Activated CD8-positive, alpha-beta memory T cell treated with anti-CD3 and anti-CD28 coated beads for 4 hours (primary cell): ENCODE data around the gene ESRRB.

Experiments
- DNase-seq, 2 donors: peaks; one replicate each; pipeline ENCODE4 v3.0.0-alpha.2; 2020; ENCODE audit warnings: low read depth in 2 of 2

The ESRRB gene

DNA sequence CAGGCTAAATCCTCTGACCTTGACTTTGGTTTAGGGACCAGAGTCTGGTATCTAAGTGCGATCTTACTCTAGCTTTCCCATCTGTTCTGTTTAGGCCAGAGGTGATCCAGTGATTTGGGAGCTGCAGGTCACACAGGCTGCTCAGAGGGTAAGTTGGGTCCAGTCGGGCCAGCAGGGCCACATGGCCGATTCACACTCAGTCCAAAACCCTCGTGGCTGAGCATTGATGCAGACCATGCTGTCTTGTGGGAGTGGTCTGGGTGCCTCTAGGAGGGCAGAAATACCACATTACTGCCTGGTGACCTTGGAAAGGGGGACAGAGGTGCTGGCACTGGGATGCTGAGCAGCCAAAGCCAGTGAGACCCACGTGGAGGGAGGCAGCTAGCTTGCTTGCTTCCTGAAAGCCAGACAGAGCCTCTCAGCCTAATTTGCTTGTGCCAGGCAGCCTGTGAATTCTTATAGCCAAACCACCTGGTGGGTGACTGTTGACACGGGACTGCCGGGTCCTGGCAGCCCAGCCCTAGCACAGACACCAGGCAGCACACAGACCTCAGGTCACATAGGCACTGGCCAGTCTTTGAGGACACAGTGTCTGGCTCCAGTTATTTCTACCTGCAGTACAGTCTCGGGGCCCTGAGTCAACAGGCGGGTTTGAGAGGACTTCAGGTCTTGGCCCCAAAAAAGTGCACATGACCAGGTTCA, 31.7 kb downstream of the ESRRB start:
- DNase-seq, result no peak

DNA sequence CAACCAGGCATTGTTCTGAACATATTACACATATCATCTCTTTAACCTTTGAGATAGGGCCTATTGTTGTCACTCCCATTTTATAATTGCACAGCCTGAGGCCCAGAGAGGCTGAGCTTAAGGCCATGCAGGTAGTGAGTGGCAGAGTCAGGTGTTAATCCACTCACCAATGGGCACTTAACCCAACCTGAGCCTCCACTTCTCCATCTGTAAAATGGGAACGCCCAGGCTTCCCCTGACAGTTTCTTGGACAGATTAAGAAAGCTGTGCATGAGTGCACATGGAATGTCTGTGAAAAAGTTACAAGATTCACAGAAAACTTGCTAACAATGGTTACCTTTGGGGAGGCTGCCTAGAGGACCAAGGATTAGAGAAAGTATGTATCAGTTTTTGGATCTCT, 32.9 kb downstream of the ESRRB start:
- DNase-seq, result no peak

DNA sequence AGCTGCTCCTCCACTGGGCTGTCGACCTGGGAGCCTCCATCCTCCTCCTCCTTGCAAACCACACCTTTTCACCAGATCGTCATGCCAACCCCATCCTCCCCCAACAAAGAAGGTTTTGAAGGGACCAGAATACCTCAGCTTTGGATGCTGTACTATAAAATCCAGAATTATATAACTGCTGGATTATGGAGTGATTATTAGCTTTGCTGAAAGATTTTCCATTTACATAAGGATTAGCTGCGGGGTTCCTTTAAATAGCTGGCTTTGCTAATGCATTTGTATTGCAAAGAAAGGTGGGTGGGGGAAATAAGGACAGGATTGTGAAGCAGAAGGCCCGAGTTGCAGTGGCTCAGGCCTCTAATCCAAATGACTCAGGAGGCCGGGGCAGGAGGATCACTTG, 36.6 kb downstream of the ESRRB start:
- DNase-seq, result no peak

DNA sequence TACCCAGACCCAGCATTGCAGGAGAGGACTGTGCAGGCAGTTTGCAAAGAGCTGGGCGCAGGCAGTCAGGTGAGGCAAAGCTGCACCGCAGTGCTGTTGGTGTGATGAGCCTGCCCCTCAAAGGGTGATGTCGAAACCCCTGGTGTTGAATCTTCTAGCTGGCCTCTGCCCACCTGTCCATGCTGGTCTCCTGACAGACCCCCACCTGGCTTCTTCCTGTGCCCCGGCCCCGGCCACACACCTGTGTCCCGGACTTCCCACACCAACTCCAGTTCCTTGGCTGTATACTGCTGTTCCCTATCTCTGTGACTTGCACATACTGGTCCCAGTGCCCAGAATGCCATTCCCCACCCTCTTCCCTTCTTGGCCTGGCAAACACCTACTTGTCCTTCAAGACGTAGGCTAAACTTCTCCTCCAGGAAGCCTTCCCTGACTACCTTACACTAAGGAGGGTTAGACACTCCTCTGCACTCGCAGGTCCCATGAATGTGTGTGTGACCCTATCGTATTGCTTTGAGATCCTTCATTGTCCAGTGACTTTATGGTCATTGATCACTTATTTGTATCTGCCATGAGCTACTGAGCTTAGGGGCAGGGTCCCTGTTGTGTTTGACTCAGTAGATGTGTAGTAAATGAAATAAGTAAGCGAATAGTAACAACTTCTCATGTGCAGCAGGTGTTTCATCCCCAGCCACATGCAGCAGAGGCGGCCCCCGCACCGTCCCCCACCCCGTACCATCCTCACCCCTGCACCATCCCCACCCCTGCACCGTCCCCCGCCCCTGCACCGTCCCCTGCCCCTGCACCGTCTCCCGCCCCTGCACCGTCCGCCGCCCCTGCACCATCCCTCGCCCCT, 37.4 kb downstream of the ESRRB start:
- DNase-seq, result no peak

DNA sequence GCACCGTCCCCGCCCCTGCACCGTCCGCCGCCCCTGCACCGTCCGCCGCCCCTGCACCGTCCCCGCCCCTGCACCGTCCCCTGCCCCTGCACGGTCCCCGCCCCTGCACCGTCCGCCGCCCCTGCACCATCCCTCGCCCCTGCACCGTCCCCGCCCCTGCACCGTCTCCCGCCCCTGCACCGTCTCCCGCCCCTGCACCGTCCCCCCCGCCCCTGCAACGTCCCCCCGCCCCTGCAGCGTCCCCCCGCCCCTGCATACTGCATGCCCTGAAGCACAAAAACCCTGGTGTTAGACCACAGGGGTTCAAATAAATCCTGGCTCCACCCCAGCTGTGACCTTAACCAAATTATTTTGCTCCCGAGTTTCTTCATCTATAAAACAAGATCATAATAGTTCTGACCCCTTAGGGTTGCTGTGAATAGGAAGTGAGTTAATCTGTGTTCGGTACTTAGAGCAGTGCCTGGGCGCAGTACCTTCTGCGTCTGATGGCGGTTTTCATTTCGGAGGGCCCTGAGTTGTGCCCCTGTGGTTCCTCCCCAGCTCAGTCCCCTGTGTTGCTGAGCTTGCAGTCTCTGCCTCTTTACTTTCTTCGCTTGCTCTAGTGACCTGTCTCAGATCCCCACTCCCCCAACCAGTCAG, 38.1 kb downstream of the ESRRB start:
- DNase-seq, result no peak

DNA sequence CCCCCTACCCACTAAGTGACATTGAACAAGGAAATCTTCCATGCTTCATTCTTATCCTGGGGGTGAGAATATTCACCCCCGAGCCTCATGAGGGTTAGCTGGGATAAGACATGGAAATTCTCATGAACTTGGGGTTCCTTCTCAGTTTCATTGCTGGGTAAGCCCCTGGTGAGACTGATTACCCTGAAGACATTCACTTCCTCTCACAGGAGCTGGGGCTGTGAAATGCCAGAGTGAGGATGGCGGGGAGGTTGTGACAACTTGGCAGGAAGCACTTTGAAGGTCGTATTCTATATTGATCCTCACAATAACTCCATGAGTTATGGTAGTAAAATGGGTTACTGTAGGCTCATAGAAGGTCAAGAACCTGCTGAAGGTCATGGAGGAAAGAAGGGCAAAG, 43.5 kb downstream of the ESRRB start:
- DNase-seq, result no peak

DNA sequence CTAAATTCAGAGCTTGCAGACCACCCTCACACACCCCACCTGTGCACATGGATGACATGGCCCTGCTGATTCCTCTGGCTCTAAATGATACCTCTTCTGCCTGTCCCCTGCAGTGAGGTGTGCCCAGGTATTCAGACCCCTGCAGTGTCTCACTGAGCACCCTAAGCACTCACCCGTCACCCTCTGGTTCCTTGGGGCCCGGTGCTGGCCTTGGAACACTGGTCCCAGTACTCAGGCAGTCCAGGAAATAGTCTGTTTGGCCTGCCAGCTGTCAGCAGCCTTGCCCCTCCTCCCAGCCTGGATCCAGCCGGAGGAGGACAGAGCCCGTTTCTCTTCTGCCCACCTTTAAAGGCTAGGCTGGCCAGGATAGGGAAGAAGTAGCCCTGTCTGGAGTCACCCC, 44.9 kb downstream of the ESRRB start:
- no peak for DNase-seq

DNA sequence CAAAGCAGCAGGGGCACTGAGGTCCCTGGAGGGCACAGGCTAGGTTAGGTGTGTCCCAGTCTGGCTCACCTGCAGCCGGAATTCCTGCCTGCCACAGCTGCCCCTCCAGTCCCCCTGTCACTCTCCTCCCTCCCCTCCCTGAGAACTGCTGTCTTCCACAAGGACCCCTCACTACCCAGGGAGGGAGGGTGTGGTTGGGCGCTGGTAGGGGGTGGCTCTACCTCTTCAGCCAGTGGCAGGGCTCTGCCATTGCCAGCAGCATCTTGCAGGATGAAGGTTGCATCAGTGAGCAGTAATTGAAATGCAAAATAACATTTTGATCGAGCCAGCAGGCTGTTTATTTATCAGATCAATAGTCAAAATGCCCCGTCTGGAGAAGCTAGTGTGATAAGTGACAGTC, 45.7 kb downstream of the ESRRB start:
- DNase-seq, result no peak

DNA sequence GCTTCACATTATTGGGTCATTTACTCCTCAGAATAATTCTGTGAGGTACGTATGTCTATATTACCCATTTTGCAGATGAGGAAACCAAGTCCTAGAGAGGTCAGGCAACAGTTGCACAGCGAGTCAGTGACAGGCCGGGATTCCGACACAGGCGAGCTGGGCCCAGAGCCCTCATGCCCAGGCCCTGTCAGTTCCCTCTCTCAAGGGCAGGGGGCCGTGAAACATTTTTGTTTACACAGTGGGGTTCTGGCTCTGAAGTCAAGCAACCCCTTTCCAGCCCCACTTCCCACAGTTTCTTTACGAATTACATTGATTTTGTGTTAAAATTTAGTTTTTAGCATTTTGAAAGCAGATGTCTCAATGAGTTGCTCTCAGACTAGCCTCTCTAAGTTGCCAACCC, 46.7 kb downstream of the ESRRB start:
- no peak for DNase-seq

DNA sequence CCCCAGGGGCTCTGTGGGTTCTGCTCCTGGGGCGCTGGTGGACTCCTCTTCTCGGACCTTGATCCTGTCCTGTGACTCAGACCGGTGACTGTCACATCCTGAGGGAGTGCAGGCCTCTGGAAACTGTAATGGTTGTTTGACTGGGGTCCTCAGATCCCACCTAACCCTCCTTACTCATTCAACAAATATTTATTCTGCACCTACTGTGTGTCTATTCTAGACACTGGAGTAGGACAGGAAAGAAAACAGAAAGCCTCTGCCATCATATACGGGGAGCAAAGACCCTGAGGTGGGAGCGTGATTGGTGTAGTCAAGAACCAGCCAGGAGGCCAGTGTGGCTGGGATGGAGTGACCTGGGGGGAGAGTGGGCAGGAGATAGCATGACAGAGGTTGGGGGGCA, 47.6 kb downstream of the ESRRB start:
- DNase-seq, result no peak

DNA sequence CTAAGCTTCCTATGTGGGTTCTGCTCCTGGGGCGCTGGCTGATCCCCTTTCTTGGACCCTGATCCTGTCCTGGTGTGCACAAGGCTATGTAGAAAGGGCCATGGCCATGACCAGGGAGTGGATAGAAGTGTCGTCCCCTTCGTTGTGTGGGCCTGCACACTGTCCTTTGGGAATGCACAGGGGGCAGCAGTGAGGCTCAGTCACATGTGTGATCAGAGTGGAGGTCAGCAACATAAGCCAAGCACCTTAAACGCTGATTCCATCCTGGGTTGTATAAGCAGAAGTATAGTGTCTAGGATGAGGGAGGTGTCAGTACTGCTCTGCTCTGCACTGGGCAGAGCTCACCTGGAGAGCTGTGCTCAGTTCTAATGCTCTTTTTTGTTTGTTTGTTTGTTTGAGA, 48.4 kb downstream of the ESRRB start:
- no peak for DNase-seq

DNA sequence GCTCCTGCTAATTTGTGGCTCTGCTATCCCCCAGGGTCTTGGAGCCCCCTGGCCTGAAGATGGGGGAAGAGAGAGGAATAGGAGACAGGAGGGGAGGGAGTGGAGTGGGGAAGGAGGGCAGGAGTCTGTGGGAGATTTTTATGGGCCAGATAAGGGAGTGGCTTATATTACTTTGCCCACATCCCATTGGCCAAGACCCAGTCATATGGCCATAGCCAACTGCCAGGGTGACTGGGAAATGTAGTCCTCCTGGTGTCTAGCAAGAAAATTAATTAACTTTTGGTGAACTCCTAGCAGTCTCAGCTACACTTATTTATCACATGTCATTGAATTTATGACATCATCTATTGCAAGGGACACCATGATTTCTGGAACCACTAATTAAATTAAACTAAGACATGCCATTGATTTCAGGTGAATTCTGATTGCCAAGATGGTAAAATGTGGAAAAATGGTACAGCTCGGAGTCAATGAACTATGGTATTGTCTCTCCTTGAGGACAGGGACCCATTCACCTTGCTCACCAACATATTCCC, 50.3 kb downstream of the ESRRB start:
- DNase-seq, result no peak

DNA sequence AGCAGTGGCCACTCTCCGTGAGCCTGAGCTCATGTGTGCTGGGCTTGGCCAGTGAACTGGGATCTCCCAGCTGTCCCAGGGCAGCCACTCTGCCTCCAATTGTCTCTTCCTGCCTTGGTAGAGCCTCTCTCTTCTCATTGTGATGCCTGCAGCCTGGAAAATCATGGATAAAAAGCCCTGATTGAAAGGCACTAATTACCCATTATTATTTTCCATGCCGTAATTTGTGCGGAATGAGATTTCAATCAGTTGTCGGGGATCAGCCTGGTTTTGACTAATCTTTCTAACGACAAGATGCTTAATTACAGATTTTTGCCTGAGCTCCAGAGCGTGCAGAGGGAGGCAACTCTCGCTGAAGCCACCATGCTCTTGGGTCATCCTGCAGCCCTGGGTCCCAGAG, 52.7 kb downstream of the ESRRB start:
- DNase-seq, result no peak

DNA sequence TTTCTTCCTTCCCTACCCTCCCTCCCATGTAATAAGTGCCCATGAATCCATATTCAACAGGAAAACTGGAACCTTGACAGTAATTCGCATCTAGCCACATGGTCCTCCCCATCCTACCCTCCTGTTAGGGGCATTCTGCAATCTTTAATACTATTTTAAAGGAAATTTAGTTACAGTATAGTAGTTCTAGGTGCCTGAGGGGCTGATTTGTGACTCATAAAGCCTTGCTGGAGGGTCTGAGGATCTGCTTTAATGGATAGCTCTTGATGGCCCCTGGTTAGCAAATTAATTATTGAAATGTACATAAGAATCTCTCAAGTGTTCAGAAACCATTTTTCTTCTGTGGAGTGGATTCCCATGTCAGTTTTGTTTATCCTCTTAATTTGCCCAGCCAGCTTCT, 54.1 kb downstream of the ESRRB start:
- no peak for DNase-seq

DNA sequence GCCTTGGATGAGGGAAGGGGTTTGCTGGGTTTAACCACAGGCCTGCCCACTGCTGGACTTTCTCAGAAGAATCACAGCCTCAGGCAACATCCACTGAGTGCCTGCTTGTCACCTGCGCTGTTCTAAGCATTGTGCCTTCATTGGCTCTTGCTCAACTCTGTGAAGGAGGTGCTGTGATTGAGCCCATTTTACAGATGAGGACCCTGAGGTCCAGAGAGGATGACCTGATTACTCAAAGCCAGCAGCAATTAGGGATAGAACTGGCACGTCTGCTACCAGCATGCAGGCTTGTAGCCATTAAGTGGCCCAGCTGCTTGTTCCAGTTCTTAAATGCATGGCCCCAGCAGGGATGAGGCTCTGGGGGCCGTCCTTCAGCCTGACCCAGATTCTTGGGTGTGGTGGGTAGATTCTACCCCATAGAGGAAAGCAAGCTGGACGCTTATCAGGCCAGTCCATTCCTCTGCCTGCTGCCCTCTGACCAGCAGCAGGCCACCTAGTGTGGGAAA, 54.6 kb downstream of the ESRRB start:
- DNase-seq, result no peak

DNA sequence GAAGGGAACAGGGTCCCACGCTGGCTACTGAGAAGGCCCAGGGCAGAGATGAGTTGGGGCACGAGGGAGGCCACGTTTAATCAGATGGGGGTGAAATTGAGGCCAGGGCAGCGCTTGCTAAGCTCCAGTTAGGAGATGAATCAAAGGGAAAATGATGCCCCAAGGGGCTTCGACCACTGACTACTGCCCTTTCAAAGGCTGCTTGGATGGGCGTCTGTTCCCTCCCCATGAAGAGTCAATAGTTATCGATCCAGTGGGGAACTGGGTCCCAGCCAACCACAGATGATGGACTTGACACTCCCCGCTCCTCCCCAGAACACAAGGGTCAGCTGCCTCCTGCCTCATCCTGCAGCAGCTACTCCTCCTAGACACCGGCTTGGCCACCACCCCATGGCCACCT, 55.6 kb downstream of the ESRRB start:
- no peak for DNase-seq

DNA sequence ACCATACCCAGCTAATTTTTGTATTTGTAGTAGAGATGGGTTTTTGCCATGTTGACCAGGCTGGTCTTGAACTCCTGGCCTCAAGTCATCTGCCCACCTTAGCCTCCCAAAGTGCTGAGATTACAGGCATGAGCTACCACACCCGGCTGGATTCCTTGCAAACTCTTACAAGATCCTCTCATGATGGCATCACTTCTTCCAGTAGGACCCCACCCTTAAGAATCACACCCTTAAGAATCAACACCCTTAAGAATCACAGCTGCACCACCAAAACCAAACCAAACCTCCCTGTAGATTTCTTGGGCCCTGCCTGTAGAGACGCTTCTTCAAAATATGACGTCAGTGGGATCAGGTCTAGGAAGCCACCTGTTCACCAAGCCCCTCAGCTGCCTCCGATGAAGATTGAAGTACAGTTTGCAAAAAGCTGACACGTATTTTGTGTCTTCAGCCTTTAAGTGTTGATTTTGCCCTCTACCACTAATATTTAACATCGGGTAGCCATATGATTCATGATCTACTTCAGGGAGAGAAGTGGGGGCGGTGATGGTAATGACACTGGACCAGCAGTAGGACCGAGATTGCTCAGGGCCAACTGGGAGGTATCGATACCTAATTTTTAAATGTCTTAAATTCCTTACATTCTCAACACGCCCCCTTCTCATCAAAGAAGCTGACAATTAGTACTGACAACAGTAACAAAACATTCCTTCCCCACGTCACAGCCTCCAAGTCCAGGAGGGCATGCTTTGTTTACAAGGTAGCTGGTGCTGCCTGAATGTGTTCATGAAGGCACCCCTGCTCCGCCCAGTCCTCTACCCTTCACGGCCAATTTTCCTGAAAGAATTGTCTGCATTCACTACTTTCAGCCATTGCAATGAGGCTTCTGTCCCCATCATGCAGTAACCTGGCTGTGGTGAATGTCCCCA, 57.2 kb downstream of the ESRRB start:
- DNase-seq, result no peak

DNA sequence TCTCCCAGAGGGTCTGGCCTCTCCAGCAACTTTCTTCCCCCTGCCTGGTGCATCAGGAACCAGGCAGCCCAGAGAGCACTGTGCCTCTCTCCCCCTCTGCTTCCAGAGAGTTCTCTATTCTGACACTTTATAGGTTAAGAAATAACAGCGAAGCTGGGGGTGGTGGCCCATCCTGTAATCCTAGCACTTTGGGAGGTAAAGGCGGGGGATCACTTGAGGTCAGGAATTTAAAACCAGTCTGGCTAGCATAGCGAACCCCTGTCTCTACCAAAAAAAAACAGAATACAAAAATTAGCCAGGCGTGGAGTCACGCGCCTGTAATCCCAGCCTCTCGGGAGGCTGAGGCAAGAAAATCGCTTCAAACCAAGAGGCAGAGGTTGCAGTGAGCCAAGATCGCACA, 58.3 kb downstream of the ESRRB start:
- DNase-seq, result no peak

DNA sequence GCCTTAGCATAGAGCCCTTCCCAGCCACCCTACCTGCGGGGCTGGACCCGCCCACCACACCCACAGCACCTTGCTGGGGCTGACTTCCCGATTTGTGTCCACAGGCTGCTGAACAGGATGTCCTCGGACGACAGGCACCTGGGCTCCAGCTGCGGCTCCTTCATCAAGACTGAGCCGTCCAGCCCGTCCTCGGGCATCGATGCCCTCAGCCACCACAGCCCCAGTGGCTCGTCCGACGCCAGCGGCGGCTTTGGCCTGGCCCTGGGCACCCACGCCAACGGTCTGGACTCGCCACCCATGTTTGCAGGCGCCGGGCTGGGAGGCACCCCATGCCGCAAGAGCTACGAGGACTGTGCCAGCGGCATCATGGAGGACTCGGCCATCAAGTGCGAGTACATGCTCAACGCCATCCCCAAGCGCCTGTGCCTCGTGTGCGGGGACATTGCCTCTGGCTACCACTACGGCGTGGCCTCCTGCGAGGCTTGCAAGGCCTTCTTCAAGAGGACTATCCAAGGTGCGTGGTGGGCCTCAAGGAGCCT, 63.4 kb downstream of the ESRRB start:
- no peak for DNase-seq

DNA sequence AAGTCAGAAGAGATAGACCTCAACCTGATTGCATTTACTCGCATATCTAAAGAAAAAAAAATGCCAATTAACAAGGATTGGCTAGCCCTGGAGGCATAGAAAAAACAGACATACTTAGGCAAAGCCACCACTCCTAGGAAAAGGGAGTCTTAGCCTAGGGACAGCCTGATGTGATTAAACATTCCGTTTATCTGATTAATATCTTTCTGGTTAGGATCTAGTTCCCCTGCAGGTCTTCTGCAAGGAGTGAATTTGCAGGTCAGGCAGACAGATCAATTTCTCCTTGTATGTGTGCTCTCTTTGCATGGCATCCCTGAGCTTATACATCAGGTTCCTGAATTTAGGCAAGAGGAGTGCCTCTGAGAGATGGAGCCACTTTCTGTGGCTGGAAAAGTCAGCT, 70.5 kb downstream of the ESRRB start:
- no peak for DNase-seq

DNA sequence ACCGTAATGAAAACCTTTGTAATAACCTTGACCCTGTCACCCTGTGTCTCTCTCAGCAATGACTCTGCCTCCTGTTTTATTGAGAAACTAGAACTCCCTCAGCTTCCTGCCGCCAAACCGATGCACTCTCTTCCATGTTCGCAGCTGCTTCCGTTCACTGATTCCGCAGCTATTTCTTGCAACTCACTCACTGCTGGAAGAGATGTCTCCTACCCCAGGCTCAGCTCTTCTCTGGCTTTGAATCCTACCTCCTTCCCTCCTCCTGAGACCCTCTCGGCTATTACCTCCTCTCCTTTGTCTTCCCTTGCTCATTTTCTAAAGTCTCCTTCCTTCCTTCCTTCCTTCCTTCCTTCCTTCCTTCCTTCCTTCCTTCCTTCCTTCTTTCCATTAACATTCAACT, 71.0 kb downstream of the ESRRB start:
- no peak for DNase-seq
